Stimulated activated effector memory CD8-positive, alpha-beta T cell treated with anti-CD3 and anti-CD28 coated beads, Interleukin-12 subunit alpha, Interleukin-12 subunit beta, amount 100 ng/mL, for 72 hours (primary cell): ENCODE results near the gene GPR17.

Experiments used
- ATAC-seq: fragments of 150-1000 bp; cut with Tn5 transposase; 2 replicates; pipeline ENCODE4 v1.10.0; 2021
- DNase-seq, 2 donors: peaks; one replicate each; pipeline ENCODE4 v3.0.0; 2021 to 2022; ENCODE audit warnings: low spot score in 2 of 2
- H3K27ac Mint-ChIP-seq: one replicate; pipeline ENCODE4 v1.8.0; 2022; ENCODE audit warnings: mild to moderate bottlenecking, mixed read lengths
- H3K36me3 Mint-ChIP-seq: one replicate; pipeline ENCODE4 v1.8.0; 2022; ENCODE audit warnings: mild to moderate bottlenecking, mixed read lengths
- H3K4me1 Mint-ChIP-seq: one replicate; pipeline ENCODE4 v1.8.0; 2022; ENCODE audit warnings: mixed read lengths
- H3K4me3 Mint-ChIP-seq: one replicate; pipeline ENCODE4 v1.8.0; 2022; ENCODE audit warnings: mild to moderate bottlenecking, mixed read lengths
- H3K9me3 Mint-ChIP-seq: one replicate; pipeline ENCODE4 v1.8.0; 2022; ENCODE audit warnings: mixed read lengths

The GPR17 gene

DNA sequence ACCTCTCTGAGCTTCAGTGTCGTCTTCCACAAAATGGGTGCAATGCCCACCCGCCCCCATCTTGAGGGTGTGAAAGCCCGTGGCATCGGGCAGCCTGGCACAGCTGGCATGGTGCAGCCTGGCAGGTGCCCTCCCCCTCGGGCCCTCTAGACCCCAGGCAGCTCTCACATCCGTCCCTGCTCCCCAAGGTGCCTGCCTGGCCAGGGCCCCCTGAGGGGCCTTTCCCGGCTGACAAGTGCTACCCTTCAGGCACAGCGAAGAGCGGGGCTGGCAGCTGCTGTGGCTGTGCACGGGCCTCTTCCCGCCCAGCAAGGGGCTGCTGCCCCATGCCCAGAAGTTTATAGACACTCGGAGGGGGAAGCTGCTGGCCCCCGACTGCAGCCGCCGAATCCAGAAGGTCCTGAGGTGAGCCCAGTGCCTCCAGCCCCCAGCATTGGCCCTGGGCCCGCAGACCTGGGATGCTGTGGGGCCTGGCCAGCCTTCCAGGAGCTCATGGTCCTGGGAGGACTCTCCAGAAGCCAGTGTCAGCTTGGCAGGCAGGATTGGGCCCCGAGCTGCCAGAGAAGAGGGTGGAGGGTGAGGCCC, 13.9 kb upstream of the GPR17 start:
- Mint-ChIP-seq H3K4me1 (no peaks in the 10 kb centered on the region), H3K4me3 (no peak overlapping the region), H3K9me3 (no peaks in the 10 kb centered on the region), H3K27ac (no peak overlapping the region), H3K36me3 (no peaks in the 10 kb centered on the region)
- DNase-seq: no peak
- no peak for ATAC-seq

DNA sequence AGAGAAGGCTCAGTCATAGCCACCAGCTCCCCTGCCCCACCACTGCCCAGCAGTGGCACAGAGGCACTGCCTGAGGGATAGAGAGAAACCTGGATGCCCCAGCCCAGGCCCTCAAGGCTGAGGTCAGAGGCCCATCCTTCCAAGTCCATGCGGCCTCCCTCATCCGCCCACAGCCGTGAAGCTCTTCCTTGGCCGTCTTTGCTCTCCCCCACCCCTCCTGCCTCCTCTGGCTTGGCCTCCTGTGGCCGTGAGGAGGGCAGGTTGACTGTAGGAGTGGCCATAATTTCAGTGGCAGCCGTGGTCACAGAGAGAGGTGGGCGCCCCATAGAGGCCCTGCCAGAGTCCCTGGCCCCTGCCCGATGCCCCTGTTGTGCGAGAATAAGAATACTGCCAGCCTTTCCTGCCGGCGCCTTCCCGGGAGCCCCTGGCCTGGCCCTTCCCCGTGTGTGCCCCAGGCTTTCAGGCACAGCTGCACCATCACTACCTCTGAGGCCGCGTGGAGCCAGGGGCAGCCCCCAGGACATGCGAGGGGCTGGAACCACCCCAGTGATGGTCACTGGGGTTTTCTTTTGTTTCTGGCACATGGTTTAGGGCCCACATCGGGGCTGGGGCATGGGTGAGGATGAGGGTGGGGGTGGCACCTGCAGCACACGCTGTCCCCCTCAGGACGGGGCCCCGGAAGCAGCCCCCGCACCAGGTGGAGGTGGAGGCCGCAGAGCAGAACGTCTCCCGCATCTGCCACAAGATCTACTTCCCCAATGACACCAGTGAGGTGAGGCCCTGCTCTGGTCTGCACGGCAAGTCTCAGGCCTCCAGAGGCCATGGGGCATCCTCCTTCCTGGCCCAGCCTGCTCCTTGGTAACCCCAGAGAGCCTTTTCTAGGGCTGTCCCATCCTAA, 13.1 kb upstream of the GPR17 start:
- Mint-ChIP-seq H3K4me1 (peaks cover 3% of the 10 kb centered on the region), H3K4me3 (no peak overlapping the region), H3K9me3 (no peaks in the 10 kb centered on the region), H3K36me3 (no peaks in the 10 kb centered on the region), H3K27ac (no peak overlapping the region)
- DNase-seq: no peak
- ATAC-seq: no peak

DNA sequence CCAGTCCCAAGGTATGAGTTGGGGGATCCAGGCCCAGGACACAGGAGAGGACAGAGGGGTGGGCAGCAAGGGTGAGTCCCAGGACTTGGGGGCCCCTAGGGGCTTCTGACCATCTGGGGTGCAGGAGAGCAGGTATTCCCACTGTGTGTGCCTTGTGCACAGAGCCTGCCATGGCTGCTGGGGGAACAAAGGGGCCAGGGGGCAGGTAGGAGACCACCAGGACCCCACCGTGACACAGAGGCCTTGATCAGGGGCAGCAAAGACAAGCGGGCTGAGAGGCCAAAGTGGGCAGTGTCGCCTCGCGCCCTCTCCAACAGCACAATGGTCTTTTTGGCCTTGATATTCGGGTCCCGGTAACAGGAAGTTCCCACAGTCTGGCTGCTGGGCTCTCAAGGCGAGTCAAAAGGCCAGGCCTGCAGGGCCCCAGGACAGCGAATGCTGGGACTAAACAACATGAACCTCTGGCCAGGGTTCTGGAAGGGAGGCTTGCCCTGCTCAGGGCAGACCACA, 12.3 kb upstream of the GPR17 start:
- ATAC-seq: no peak
- Mint-ChIP-seq H3K36me3 (no peaks in the 10 kb centered on the region), H3K4me3 (no peak overlapping the region), H3K27ac (no peak overlapping the region), H3K9me3 (no peaks in the 10 kb centered on the region), H3K4me1 (peaks cover 6% of the 10 kb centered on the region)
- no peak for DNase-seq

DNA sequence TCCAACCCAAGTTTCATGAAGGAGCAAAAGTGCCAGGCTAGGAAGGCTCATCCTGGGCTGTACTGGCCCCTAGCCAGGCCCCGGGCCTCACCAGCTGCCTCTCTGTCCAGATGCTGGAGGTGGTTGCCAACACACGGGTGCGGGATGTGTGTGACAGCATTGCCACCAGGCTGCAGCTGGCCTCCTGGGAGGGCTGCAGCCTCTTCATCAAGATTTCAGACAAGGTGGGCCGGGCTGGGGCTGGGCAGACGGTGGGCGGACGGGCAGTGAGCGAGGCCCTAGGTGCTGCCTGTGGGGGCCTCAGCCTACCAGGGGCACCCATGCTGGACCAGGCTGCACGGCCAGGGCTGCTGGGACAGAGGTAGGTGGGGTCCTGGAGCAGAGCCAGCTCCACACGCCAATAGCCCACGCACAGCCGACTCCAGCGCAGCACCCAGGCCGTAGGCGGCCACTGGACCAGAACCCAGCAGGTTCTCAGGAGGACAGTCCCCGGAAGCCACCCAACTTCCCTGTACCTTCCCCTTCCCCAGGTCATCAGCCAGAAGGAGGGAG, 11.8 kb upstream of the GPR17 start:
- Mint-ChIP-seq H3K9me3 (no peaks in the 10 kb centered on the region), H3K27ac (no peak overlapping the region), H3K4me3 (no peak overlapping the region), H3K4me1 (peaks cover 6% of the 10 kb centered on the region), H3K36me3 (no peaks in the 10 kb centered on the region)
- no peak for ATAC-seq
- DNase-seq: no peak

DNA sequence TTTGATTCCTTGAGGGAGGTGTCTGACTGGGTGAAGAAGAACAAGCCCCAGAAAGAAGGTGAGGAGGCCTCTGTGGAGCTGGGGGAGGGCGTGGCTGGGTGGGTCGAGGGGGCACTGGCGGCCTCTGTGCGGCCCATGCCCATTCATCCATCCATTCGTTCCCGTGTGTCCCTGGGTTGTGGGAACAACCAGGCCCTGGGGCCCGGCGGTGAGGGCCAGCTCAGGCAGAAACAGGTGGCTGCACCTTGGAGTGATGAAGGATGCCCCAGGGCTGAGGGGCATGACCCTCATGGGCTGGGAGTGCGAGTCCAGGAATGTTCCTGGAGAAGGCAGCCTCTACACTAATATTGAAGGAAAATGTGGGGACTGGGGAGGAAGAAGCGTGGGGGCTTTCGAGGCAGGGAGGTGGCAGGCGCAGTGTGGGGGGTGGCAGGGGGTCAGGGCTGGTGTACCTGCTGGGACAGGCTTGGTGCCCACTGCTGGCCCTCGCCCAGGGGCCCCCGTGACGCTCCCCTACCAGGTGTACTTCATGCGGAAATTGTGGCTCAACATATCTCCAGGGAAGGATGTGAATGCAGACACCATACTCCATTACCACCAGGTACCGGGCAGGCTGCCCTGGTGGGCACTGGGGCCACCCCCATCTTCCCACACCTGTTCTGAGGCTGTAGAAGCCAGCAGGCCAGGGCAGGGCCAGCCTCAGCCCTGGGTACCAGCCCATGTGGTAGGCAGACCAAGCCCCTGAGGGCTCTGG, 11.2 kb upstream of the GPR17 start:
- no peak overlapping the region for H3K27ac Mint-ChIP-seq
- ATAC-seq: no peak
- no peak for DNase-seq
- peaks cover 6% of the 10 kb centered on the region for H3K4me1 Mint-ChIP-seq
- no peaks in the 10 kb centered on the region for H3K36me3 Mint-ChIP-seq
- no peaks in the 10 kb centered on the region for H3K9me3 Mint-ChIP-seq
- H3K4me3 Mint-ChIP-seq: no peak overlapping the region

DNA sequence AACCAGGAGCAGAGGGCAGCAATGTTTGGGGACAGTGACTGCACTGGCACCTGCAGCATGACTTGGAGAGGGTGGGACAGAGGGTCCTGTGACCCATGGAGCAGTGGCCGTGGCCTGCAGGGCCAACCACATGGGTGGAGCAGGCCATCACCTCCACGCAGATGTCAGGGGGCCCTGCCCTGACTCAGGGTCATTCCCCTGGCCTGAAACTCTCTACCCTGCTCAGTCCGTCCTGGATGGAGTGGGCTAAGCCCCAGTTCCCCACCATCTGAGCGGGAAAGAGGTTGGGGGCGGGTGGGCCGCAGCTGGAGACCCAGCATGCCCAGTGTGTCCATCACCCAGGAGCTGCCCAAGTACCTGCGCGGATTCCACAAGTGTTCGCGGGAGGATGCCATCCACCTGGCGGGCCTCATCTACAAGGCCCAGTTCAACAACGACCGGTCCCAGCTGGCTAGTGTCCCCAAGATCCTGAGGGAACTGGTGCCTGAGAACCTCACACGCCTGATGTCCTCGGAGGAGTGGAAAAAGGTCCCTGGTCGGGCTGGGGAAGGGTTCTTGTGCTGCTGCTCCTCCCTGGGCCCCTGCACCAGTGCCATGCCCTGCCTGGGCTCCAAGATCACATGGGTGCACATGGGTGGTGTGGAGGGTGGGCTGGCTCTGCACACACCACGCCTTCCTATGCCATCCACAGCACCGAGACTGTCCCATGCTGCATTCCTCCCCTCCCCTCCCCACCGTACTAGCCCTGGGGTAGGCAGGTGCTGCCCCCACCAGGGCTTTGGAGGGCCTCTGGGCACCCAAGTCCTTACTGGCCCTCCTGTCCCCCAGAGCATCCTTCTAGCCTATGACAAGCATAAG, 10.3 kb upstream of the GPR17 start:
- Mint-ChIP-seq H3K4me3 (no peak overlapping the region), H3K4me1 (peaks cover 6% of the 10 kb centered on the region), H3K27ac (no peak overlapping the region), H3K36me3 (no peaks in the 10 kb centered on the region), H3K9me3 (no peaks in the 10 kb centered on the region)
- no peak for DNase-seq
- no peak for ATAC-seq

DNA sequence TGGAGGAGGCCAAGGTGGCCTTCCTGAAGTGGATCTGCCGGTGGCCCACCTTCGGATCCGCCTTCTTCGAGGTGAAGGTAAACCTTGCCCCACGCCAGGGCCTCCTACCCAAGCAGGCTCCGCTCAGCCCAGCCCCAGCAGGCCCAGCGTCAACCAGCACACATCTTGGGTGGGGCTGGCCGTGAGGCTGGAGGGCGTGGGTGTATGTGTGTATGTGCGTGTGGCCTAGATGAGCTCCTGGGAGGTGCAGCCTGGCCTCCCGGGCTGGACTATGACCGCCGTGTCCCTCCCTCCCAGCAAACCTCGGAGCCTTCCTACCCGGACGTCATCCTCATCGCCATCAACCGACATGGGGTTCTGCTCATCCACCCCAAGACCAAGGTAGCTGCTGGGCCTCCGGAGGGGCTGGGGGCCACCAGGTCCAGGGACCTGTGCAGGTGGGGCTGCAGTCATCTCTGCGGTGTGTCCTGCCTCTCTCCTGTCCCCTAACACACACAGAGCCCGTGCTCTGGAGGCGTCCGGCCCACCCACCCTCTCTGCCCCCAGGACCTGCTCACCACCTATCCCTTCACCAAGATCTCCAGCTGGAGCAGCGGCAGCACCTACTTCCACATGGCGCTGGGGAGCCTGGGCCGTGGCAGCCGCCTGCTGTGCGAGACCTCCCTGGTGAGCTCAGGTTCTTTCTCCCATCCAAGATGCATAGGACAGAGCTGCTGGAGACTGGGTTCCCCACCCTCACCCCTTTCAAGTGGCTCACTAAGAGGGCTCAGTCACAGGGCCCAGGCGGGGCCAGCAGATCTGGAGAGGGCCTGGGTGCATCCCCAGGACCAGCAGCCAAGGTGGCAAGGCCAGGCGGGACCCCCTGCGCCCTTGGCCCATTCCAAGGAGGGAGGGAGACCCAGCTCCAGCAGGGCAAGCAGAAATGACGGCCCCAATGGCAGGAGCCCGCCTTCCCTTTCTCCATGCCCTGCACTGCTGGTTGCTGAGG, 9.4 kb upstream of the GPR17 start:
- no peaks in the 10 kb centered on the region for H3K9me3 Mint-ChIP-seq
- no peak overlapping the region for H3K27ac Mint-ChIP-seq
- DNase-seq (no peak), ATAC-seq (no peak)
- H3K4me1 Mint-ChIP-seq: peaks cover 6% of the 10 kb centered on the region
- H3K36me3 Mint-ChIP-seq: no peaks in the 10 kb centered on the region
- no peak overlapping the region for H3K4me3 Mint-ChIP-seq

DNA sequence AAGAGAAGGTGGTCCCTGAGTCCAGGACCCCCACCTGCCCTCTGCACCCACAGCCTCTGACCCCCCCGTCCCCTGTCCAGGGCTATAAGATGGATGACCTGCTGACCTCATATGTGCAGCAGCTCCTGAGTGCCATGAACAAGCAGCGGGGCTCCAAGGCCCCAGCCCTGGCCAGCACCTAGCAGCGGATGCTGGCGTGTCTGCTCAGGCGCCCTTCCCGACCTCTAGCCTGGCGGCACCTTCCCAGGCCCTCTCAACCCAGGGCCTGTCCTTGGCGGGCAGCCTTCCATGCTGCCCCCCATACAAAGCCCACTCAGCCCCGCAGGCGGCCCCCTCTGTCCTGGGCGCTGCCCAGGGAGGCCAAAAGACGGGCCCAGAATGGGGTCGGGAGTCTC, 8.7 kb upstream of the GPR17 start:
- DNase-seq: no peak
- no peaks in the 10 kb centered on the region for H3K9me3 Mint-ChIP-seq
- H3K27ac Mint-ChIP-seq: no peak overlapping the region
- peaks cover 6% of the 10 kb centered on the region for H3K4me1 Mint-ChIP-seq
- ATAC-seq: no peak
- no peak overlapping the region for H3K4me3 Mint-ChIP-seq
- no peaks in the 10 kb centered on the region for H3K36me3 Mint-ChIP-seq

DNA sequence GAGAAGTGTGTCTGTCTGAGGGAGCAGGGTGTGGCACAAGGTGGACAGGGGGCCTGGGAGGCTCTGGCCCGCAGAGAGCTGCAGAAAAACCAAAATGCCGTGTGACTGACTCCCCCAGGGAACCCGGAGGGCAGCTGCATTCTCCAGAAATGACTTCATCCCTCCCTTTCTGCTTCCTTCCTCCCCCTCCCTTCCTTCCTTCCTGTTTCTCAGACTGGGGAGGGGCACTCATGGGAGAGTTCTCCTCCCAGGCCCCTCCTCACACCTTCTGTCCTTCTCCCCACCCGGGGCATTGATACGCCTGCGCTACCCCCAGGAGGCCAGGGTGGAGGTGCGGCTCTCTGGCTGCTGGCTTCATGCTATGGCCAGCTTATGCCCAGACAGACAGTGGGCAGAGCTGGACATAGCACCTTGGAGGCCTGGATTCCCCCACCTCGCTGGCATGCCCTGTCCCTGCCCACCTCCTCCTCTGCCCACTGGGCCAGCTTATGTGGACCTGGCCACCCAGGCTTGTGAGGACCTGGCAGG, 8.2 kb upstream of the GPR17 start:
- ATAC-seq (no peak), DNase-seq (no peak)
- no peaks in the 10 kb centered on the region for H3K9me3 Mint-ChIP-seq
- no peaks in the 10 kb centered on the region for H3K36me3 Mint-ChIP-seq
- no peak overlapping the region for H3K4me3 Mint-ChIP-seq
- H3K4me1 Mint-ChIP-seq: peaks cover 6% of the 10 kb centered on the region
- no peak overlapping the region for H3K27ac Mint-ChIP-seq

DNA sequence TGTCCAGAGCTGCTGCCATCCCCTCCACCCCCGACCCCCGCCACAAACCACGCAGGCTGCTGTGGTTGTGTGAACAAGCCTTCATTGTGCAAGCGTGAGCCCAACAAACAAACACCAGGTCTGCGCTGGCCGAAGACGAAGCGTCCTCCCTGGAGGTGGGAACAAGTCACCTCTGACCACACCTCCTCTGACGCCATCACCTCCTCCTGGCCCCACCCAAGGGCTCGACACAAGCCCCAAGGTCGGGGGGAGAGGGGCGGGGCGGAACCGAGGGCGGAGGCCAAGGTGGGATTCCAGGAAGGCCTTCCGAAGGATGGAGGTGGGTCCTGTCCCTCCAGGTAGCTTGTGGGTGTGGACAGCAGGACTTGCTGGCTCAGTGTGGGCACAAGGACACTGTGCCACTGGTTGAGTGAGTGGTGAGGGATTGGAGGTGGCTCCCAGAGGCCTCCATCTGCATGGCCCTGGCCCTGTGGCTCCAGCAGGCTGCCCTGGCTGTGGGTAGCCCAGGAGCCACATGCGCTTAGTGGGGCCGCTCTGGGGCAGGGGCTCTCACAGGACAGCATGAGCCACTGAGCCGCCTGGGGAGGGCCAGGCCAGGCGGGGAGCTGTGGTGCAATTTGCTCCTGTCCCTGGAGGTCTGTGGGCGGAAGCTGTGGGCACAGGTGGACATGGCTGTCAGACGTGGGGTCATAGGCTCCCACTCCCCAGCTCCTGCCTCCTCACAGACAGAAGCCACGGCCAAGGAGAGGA, 7.4 kb upstream of the GPR17 start:
- no peaks in the 10 kb centered on the region for H3K36me3 Mint-ChIP-seq
- H3K4me3 Mint-ChIP-seq: no peak overlapping the region
- H3K9me3 Mint-ChIP-seq: no peaks in the 10 kb centered on the region
- DNase-seq: no peak
- peaks cover 6% of the 10 kb centered on the region for H3K4me1 Mint-ChIP-seq
- H3K27ac Mint-ChIP-seq: no peak overlapping the region
- no peak for ATAC-seq

DNA sequence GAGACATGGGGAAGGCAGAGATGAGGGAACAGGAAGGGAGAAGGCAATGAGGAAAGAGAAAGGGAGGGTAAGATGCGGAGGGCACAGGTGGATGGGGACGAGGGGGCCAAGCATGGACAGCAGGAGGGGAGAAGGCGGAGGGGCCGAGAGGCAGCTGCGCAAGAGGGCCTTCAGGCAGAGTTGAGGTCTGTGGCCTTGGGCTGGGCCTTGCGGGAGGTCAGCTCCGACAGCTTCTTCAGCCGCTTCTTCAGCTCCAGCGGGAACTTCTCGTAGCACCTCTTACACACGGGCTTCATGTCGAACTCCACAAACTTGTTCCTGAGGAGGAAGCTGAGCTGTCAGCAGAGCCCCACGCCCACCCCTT, 6.9 kb upstream of the GPR17 start:
- no peak overlapping the region for H3K4me3 Mint-ChIP-seq
- no peaks in the 10 kb centered on the region for H3K36me3 Mint-ChIP-seq

DNA sequence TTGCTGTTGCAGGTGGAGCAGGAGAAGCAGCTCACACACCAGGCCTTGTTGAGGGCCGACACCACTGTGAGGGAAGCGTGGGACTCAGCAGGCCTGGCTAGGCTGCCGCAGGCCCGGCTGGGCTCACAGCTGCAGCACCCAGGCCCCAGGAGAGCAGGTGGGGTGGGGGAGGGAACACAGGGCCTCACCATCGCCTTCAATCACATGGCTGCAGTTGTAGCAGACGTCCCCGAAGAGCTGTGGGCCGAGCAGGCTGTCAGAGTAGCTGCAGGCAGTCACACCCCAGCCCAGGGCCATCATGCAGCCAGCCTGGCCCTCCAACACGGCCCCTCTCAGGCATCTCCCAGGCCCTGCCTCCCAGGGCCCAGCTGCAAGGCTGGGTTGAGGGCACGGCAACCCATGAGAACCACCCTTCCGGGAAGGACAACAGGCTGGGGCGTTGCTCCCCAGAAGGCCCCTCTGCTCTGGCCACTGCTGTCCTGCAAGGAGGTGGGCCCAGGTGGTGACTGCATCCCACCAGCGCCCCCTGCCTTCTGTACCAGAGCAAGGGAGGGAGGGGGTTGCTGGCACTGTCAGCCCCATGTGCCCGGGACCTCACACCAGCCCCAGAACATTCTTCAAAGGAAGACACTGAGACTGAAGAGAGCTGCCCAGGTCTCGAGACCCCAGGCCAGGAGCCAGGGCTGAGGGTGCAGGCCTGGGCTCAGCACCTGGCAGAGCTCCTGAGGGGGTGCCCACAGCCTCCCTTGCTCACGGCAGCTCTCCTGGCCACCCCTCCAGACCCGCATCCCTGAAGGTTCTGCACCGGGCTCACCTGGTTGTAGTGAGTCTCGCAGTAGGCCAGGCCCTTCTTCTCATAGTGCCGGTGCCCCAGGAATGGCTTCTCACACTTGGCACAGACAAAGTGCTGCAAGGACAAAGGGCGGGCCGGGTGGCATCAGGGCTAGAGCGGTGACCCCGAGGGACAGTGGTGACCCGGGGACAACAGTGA, 5.6 kb upstream of the GPR17 start:
- no peak overlapping the region for H3K4me3 Mint-ChIP-seq
- no peaks in the 10 kb centered on the region for H3K36me3 Mint-ChIP-seq
- H3K27ac Mint-ChIP-seq: no peak overlapping the region
- DNase-seq: peak in 1 of 2 donors; percentile 54
- ATAC-seq: peak; percentile 3
- H3K4me1 Mint-ChIP-seq: peaks cover 6% of the 10 kb centered on the region
- H3K9me3 Mint-ChIP-seq: no peaks in the 10 kb centered on the region

More for the DNA sequence above, 6.9 kb upstream of the GPR17 start:
- H3K27ac Mint-ChIP-seq: no peak overlapping the region
- peaks cover 6% of the 10 kb centered on the region for H3K4me1 Mint-ChIP-seq
- H3K9me3 Mint-ChIP-seq: no peaks in the 10 kb centered on the region
- DNase-seq (no peak), ATAC-seq (no peak)
